K562 (cell line): Measurements from ENCODE around the gene FAM83E. TPM values are rescaled to one million over a fixed set of nuclear protein-coding genes. Genes with fewer than 3 reads are reported as not detected.

Source experiments
- ARID3B ChIP-seq: fragments of 250-450 bp; sonication (Bioruptor Pico); IDR thresholded peaks from 2 replicates; pipeline ENCODE4 v1.4.0; 2020; ENCODE audit warnings: borderline replicate concordance
- NFIC ChIP-seq: fragments of 450-650 bp; IDR thresholded peaks from 2 replicates; pipeline ENCODE4 v1.6.1; 2017; ENCODE audit warnings: mild to moderate bottlenecking, inconsistent platforms
- RFX7 ChIP-seq: fragments of 250-450 bp; sonication (Bioruptor Pico); IDR thresholded peaks from 2 replicates; pipeline ENCODE4 v1.5.1; 2021; ENCODE audit warnings: mild to moderate bottlenecking
- SIN3A ChIP-seq, 2 experiments: fragments of 150-350 bp in 1 of 2; IDR thresholded peaks; 2 replicates each; pipeline ENCODE4 v1.6.1; 2011 to 2016; ENCODE audit warnings: borderline replicate concordance in 2 of 2, low read depth in 2 of 2, low read length in 2 of 2, mild to moderate bottlenecking in 2 of 2, moderate library complexity in 2 of 2; ENCODE audit not compliant: control insufficient read depth in 1 of 2
- SLC30A9 ChIP-seq: fragments of 250-450 bp; sonication (Bioruptor Pico); IDR thresholded peaks from 2 replicates; pipeline ENCODE4 v1.8.0; 2022; ENCODE audit warnings: mild to moderate bottlenecking, moderate library complexity
- SMC3 ChIP-seq: conservative IDR thresholded peaks from 2 replicates; pipeline ENCODE4 v1.6.1; 2011; ENCODE audit warnings: low read depth, low read length, improper control_type of control experiment; ENCODE audit not compliant: insufficient read depth
- SNRNP70 ChIP-seq: fragments of 200-400 bp; formaldehyde crosslinking; optimal IDR thresholded peaks from 2 replicates; pipeline ENCODE3; 2017; ENCODE audit warnings: low read depth, low read length
- SPI1 ChIP-seq: IDR thresholded peaks from 2 replicates; pipeline ENCODE4 v1.6.1; 2011; ENCODE audit warnings: low read depth, low read length, control low read depth, borderline replicate concordance
- STAT5A ChIP-seq: IDR thresholded peaks from 2 replicates; pipeline ENCODE4 v1.6.1; 2012; ENCODE audit warnings: low read length, inconsistent platforms, borderline replicate concordance
- TCF15 ChIP-seq: fragments of 250-450 bp; sonication (Bioruptor Pico); IDR thresholded peaks from 2 replicates; pipeline ENCODE4 v1.8.0; 2022; ENCODE audit warnings: moderate library complexity, mild to moderate bottlenecking, inconsistent platforms
- TEAD4 ChIP-seq, 2 experiments: sonication (generic) in 1 of 2; formaldehyde crosslinking in 1 of 2; IDR thresholded peaks; 2 replicates each; pipeline versions ENCODE4 v1.6.1 to v1.8.0; 2012 to 2022; ENCODE audit warnings: borderline replicate concordance in 1 of 2, inconsistent platforms in 1 of 2, low read length in 1 of 2, mild to moderate bottlenecking in 1 of 2, missing genetic modification reagents in 1 of 2
- THRAP3 ChIP-seq: fragments of 450-650 bp; IDR thresholded peaks from 2 replicates; pipeline ENCODE4 v1.6.1; 2016; ENCODE audit warnings: mild to moderate bottlenecking, inconsistent platforms, borderline replicate concordance
- U2AF1 ChIP-seq: fragments of 200-400 bp; formaldehyde crosslinking; optimal IDR thresholded peaks from 2 replicates; pipeline ENCODE3; 2017; ENCODE audit warnings: mild to moderate bottlenecking, low read depth, low read length, moderate library complexity
- ZFX ChIP-seq: sonication (generic); formaldehyde crosslinking; IDR thresholded peaks from 2 replicates; pipeline ENCODE4 v1.8.0; 2022; ENCODE audit warnings: mild to moderate bottlenecking, missing genetic modification reagents, moderate library complexity
- ZKSCAN3 ChIP-seq: fragments of 250-450 bp; sonication (Bioruptor Pico); IDR thresholded peaks from 2 replicates; pipeline ENCODE4 v1.4.0; 2020
- ZNF263 ChIP-seq: sonication (generic); formaldehyde crosslinking; IDR thresholded peaks from 2 replicates; pipeline ENCODE4 v1.8.0; 2022; ENCODE audit warnings: mild to moderate bottlenecking, missing genetic modification reagents, borderline replicate concordance
- ZNF57 ChIP-seq: fragments of 450-650 bp; formaldehyde crosslinking; IDR thresholded peaks from 2 replicates; pipeline ENCODE4 v1.4.0; 2020; ENCODE audit warnings: mild to moderate bottlenecking, moderate library complexity
- polyA plus RNA-seq, 8 experiments: library from polyadenylated mRNA; depleted of rRNA in 4 of 8; stranded (reverse) in 5 of 8; unstranded in 3 of 8; fragments of >200 nt; fragmentation: Nextera tagmentation in 2 of 8; fragmentation: Illumina TruSeq in 1 of 8; extraction: Ambion mirVana in 2 of 8; extraction: Trizol in 1 of 8; gene quantifications; 2 replicates each; pipeline versions ENCODE4 v1.2.1 to v1.2.3, GENCODE V29; 2011 to 2014; ENCODE audit warnings: inconsistent platforms in 1 of 8, missing spikeins in 1 of 8
- total RNA-seq, 7 experiments: library from RNA; depleted of rRNA in 6 of 7; stranded (reverse); fragments of >200 nt in 6 of 7; fragmentation: Illumina TruSeq in 2 of 7; extraction: Trizol in 2 of 7; gene quantifications; 2 replicates each; pipeline versions ENCODE4 v1.2.1 to v1.2.3, GENCODE V29; 2011 to 2021; ENCODE audit warnings: low replicate concordance in 1 of 7
- TF ChIP-seq, protein P1 (sequence below): sonication (generic); formaldehyde crosslinking; IDR thresholded peaks from 2 replicates; pipeline ENCODE4 v1.8.1; 2022; ENCODE audit warnings: missing genetic modification reagents
- TF ChIP-seq, protein P2 (sequence below): fragments of 450-650 bp; IDR thresholded peaks from 2 replicates; pipeline ENCODE4 v1.7.1; 2018; ENCODE audit warnings: mild to moderate bottlenecking, low read depth; ENCODE audit not compliant: partially characterized antibody

FAM83E gene
- total and polyA plus RNA-seq, 9 of the 15 experiments (the other 6 are each of a cell fraction or from before 2014, with no cell fraction given): 0.15 to 0.87 (median 0.29) TPM; not detected in 4

GRCh38 chr19:48614436-48615230 is at the start of gene FAM83E (continued):
- TF ChIP-seq, protein P1, sequence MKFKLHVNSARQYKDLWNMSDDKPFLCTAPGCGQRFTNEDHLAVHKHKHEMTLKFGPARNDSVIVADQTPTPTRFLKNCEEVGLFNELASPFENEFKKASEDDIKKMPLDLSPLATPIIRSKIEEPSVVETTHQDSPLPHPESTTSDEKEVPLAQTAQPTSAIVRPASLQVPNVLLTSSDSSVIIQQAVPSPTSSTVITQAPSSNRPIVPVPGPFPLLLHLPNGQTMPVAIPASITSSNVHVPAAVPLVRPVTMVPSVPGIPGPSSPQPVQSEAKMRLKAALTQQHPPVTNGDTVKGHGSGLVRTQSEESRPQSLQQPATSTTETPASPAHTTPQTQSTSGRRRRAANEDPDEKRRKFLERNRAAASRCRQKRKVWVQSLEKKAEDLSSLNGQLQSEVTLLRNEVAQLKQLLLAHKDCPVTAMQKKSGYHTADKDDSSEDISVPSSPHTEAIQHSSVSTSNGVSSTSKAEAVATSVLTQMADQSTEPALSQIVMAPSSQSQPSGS (CRISPR knock-in tag): 0 out of 2 replicates have a peak, but pooled peaks have one; percentile 31
- TF ChIP-seq SPI1 (no peak), ZNF57 (CRISPR knock-in tag) (0 out of 2 replicates have a peak, but pooled peaks have one; percentile 61), SMC3 (no peak), ZFX (CRISPR knock-in tag) (peak; percentile 30), SNRNP70 (peak; percentile 81), TCF15 (CRISPR knock-in tag) (no peak), ARID3B (CRISPR knock-in tag) (no peak), TEAD4 (IDR thresholded peaks at IDR 0.05; ENCODE audit: low read length) (no peak), TEAD4 (CRISPR knock-in tag; IDR thresholded peaks at IDR 0.05; ENCODE audit: borderline replicate concordance) (no peak), THRAP3 (0 out of 2 replicates have a peak, but pooled peaks have one; percentile 57), SLC30A9 (no peak), NFIC (0 out of 2 replicates have a peak, but pooled peaks have one; percentile 21), ZNF263 (0 out of 2 replicates have a peak, but pooled peaks have one; percentile 3), U2AF1 (no peak), ZKSCAN3 (CRISPR knock-in tag) (no peak), RFX7 (CRISPR knock-in tag) (0 out of 2 replicates have a peak, but pooled peaks have one; percentile 5), STAT5A (no peak; the same call in 1 of the 2 replicates), SIN3A (IDR thresholded peaks at IDR 0.05; ENCODE audit: borderline replicate concordance in 2 of 2, control insufficient read depth in 1 of 2, low read depth in 2 of 2, low read length in 2 of 2) (peak in 1 of 2 experiments; percentile 57; a peak in 1 of 4 replicates)
- TF ChIP-seq, protein P2, sequence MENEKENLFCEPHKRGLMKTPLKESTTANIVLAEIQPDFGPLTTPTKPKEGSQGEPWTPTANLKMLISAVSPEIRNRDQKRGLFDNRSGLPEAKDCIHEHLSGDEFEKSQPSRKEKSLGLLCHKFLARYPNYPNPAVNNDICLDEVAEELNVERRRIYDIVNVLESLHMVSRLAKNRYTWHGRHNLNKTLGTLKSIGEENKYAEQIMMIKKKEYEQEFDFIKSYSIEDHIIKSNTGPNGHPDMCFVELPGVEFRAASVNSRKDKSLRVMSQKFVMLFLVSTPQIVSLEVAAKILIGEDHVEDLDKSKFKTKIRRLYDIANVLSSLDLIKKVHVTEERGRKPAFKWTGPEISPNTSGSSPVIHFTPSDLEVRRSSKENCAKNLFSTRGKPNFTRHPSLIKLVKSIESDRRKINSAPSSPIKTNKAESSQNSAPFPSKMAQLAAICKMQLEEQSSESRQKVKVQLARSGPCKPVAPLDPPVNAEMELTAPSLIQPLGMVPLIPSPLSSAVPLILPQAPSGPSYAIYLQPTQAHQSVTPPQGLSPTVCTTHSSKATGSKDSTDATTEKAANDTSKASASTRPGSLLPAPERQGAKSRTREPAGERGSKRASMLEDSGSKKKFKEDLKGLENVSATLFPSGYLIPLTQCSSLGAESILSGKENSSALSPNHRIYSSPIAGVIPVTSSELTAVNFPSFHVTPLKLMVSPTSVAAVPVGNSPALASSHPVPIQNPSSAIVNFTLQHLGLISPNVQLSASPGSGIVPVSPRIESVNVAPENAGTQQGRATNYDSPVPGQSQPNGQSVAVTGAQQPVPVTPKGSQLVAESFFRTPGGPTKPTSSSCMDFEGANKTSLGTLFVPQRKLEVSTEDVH: peak; percentile 76
